Astrocyte of the spinal cord (primary cell): ENCODE data around the gene SRI.
"Not testable (repeated sequence)": the region's sequence is repeated elsewhere in the genome, so short reads cannot be mapped to it uniquely, and the experiment has no call there.

Experiments used
- DNase-seq: peaks from one replicate; pipeline ENCODE4 v3.0.0; 2011; ENCODE audit warnings: low read depth, low spot score
- H3K4me3 ChIP-seq: 2 replicates; pipeline ENCODE4 v1.5.1; 2011; ENCODE audit warnings: low read depth, mild to moderate bottlenecking, low read length, moderate library complexity
- in situ Hi-C: cut with HindIII; loops from 2 replicates; pipeline ENCODE4 v1.10.0; 2017; ENCODE audit warnings: low sequenced_read_pairs
- TF ChIP-seq, protein P1 (sequence below): IDR thresholded peaks from 2 replicates; pipeline ENCODE4 v1.5.1; 2012; ENCODE audit warnings: low read depth, mild to moderate bottlenecking, low read length, inconsistent platforms

Gene SRI

DNA sequence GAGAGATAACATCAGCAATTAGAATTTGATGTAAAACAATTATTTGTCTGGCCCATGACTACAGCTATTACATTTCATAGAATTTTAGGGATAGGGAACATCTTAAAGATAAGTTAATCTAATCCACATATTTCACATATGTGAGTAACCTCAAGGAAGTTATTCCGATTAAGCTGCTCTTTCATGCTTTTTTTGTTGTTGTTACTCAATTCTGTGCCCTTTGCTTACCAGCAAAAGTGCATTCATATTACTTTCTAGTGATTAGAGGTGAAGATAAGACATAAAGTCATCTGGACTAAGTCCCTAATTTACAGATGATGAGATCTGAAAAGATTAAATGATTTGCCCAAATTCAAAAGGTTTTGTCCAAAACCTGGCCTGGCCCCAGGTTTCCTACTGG, 40.9 kb upstream of the SRI start:
- DNase-seq = no peak
- in situ Hi-C loops = no loop called here
- TF ChIP-seq, protein P1, sequence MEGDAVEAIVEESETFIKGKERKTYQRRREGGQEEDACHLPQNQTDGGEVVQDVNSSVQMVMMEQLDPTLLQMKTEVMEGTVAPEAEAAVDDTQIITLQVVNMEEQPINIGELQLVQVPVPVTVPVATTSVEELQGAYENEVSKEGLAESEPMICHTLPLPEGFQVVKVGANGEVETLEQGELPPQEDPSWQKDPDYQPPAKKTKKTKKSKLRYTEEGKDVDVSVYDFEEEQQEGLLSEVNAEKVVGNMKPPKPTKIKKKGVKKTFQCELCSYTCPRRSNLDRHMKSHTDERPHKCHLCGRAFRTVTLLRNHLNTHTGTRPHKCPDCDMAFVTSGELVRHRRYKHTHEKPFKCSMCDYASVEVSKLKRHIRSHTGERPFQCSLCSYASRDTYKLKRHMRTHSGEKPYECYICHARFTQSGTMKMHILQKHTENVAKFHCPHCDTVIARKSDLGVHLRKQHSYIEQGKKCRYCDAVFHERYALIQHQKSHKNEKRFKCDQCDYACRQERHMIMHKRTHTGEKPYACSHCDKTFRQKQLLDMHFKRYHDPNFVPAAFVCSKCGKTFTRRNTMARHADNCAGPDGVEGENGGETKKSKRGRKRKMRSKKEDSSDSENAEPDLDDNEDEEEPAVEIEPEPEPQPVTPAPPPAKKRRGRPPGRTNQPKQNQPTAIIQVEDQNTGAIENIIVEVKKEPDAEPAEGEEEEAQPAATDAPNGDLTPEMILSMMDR = no peak
- no peak overlapping the region for H3K4me3 ChIP-seq

DNA sequence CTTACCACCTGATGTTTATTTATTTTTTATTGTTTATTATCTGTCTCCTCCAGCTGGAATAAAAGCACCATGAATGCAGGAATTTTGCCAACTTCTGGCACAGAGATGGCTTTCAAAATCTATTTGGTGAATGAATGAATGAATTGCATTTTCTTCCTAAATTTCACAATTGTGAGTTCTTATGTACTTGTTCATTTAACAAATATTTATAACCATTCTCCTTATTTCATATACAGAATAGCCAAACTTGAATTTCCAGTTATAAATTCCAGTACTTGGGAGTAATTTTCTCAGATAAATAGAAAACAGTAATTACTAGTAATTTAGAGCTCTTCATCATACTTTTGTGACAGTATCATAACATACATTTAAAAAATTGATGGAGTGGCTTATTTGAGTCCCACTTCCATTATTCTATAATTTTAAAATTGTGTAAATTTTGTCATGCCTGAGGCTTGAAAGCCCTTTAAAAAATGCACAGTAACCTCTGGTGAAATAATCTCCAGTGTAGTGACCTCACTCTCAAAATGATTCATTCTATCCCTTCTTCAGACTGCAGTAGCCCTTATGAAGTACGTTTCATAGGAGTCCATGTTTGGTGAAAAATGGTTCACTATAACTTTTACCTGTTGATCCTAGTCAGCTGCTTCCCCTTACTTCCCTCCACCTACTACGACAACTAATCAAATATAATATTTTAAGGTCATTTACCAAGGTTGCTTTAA, 40.0 kb upstream of the SRI start:
- DNase-seq = no peak
- TF ChIP-seq, protein P1 = no peak
- in situ Hi-C loops = no loop called here
- H3K4me3 ChIP-seq = no peak overlapping the region

DNA sequence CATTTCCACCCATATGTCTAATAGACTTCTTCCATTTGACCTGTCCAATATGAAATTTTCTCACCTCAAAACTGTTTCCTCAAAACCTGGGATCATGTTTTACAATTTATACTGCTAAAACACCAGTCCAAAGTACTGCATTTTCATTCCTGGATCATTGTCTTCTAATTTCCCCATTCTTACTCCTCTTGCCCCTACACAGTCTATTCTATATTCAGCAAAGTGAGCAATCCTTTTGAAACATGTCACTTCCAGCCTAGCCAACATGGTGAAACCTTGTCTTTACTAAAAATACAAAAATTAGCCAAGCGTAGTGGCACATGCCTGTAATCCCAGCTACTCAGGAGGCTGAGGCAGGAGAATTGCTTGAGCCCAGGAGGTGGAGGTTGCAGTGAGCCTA, 38.5 kb upstream of the SRI start:
- H3K4me3 ChIP-seq, DNase-seq, in situ Hi-C loops: not testable (repeated sequence)

DNA sequence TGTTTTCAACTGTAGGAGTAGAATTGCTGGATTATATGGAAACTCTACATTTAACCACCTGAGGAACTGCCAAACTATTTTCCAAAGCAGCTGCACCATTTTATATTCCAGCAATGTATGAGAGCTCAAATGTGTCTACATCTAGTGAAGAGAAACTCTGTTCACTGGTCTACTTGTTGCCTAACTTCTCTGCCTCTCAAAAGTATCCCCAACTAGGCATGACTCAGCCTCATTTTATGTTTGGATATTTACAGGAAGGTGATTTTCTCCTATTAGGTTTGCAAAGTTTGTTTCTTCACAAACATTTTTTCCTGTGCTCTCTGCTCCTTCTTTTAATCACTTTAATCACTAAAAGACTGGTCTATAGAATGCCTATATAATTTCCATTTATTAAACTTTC, 37.1 kb upstream of the SRI start:
- in situ Hi-C loops = no loop called here
- H3K4me3 ChIP-seq = no peak overlapping the region
- DNase-seq = no peak
- TF ChIP-seq, protein P1 = no peak

DNA sequence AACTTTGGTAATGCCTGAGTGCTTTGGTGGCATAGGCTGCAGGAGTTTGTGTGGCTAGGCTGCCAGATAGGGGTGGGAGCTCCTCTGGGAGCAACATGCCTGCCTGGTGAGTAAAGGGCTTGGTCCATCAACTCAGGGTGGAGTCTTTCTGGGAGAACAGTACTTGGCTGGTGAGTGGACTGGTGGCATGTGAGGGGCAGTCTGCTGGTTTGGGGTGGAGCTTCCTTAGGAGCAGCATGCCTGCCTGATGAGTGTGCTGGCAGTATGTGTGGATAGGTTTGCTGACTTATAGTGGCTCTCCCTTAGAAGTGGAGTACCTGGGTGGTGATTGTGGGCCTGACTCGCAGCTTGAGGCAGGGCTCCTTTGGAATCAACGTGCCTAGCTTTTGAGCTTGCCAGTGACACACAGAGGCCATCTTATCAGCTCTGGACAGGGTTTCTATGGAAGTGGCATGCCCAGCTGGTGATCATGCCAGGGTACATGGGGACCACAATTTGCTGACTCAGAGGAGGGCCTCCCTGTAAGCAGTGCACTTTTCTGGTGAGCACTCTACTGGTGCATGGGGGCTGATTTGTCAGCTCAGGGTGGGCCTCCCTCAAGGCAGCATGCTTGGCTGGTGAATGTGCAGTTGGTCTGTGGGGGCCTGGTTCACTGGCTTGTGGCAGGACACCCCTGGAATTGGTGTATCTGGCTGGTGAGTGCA, 35.0 kb upstream of the SRI start:
- H3K4me3 ChIP-seq = no peak overlapping the region
- no peak for DNase-seq
- TF ChIP-seq, protein P1 = no peak
- in situ Hi-C loops = no loop called here

DNA sequence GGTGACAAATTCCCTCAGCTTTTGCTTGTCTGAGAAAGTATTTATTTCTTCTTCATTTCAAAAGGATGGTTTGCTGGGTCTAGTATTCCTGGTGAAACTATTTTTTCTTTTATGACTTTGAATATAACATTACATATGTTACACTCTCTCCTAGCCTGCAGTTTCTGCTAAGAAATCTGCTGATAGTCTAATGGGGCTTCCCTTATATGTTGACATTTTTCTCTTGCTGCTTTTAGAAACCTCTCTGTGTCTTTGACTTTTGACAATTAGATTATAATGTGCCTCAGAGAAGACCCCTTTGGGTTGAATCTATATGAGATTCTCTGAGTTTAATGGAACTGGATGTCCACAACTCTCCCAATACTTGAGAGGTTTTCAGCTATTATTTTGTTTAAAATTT, 33.8 kb upstream of the SRI start:
- no peak for DNase-seq
- TF ChIP-seq, protein P1 = no peak
- in situ Hi-C loops = no loop called here
- H3K4me3 ChIP-seq = no peak overlapping the region

DNA sequence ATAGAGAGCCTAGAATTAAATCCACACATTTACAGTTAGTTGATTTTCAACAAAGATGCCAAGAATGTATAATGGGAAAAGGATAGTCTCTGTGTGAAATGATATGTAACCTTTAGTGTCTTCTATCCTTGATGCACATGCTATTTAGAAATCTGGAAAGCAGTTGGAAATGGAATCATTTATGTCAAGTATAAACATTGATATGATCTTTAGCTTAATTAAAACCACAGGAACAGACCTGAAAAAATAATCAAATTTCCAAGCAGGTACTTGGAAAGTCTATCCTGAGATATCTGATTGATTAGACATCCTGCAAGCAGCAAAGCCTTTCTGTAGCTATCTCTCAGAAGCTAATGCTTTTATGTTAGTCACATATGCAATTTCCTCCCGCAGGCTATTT, 24.4 kb upstream of the SRI start:
- no peak for DNase-seq
- TF ChIP-seq, protein P1 = no peak
- H3K4me3 ChIP-seq = no peak overlapping the region
- in situ Hi-C loops = no loop called here
